ENCODE results near the gene FIGLA.
"Not testable (repeated sequence)": the region's sequence is repeated elsewhere in the genome, so short reads cannot be mapped to it uniquely, and the experiment has no call there.

The FIGLA gene

GRCh38 chr2:70801607-70802263 lies 11.3 kb upstream of the FIGLA start:
- H3K4me3 ChIP-seq (ENCODE audit: control insufficient read depth, low read depth, low read length) = no peak overlapping the region
- DNase-seq (ENCODE audit: low read depth) = no peak
- no peak for TF ChIP-seq CTCF (IDR thresholded peaks at IDR 0.05; ENCODE audit: control insufficient read depth, insufficient read depth, low read depth, low read length, missing control alignments)

GRCh38 chr2:70799706-70800105 lies 9.3 kb upstream of the FIGLA start:
- no peak for DNase-seq (ENCODE audit: low read depth)
- H3K4me3 ChIP-seq (ENCODE audit: control insufficient read depth, low read depth, low read length) = no peak overlapping the region
- TF ChIP-seq CTCF (IDR thresholded peaks at IDR 0.05; ENCODE audit: control insufficient read depth, insufficient read depth, low read depth, low read length, missing control alignments) = no peak

GRCh38 chr2:70797996-70798395 lies 7.6 kb upstream of the FIGLA start:
- not testable (repeated sequence) for DNase-seq (ENCODE audit: low read depth); H3K4me3 ChIP-seq (ENCODE audit: control insufficient read depth, low read depth, low read length)

GRCh38 chr2:70797506-70797905 lies 7.1 kb upstream of the FIGLA start:
- DNase-seq (ENCODE audit: low read depth) = no peak
- TF ChIP-seq CTCF (IDR thresholded peaks at IDR 0.05; ENCODE audit: control insufficient read depth, insufficient read depth, low read depth, low read length, missing control alignments) = no peak
- H3K4me3 ChIP-seq (ENCODE audit: control insufficient read depth, low read depth, low read length) = no peak overlapping the region

- no peak for TF ChIP-seq CTCF (IDR thresholded peaks at IDR 0.05; ENCODE audit: control insufficient read depth, insufficient read depth, low read depth, low read length, missing control alignments)
These were observed 5.8 kb upstream of the FIGLA start for GRCh38 chr2:70796262-70796661.

GRCh38 chr2:70795164-70795995 lies 4.9 kb upstream of the FIGLA start:
- no peak for DNase-seq (ENCODE audit: low read depth)
- TF ChIP-seq CTCF (IDR thresholded peaks at IDR 0.05; ENCODE audit: control insufficient read depth, insufficient read depth, low read depth, low read length, missing control alignments) = no peak

More at GRCh38 chr2:70796262-70796661, 5.8 kb upstream of the FIGLA start:
- DNase-seq (ENCODE audit: low read depth) = no peak
- no peak overlapping the region for H3K4me3 ChIP-seq (ENCODE audit: control insufficient read depth, low read depth, low read length)

GRCh38 chr2:70793450-70793849 lies 3.0 kb upstream of the FIGLA start:
- H3K4me3 ChIP-seq (ENCODE audit: control insufficient read depth, low read depth, low read length) = no peak overlapping the region
- no peak for TF ChIP-seq CTCF (IDR thresholded peaks at IDR 0.05; ENCODE audit: control insufficient read depth, insufficient read depth, low read depth, low read length, missing control alignments)
- DNase-seq (ENCODE audit: low read depth) = no peak

More at GRCh38 chr2:70795164-70795995, 4.9 kb upstream of the FIGLA start:
- no peak overlapping the region for H3K4me3 ChIP-seq (ENCODE audit: control insufficient read depth, low read depth, low read length)
